B cell (primary cell): ENCODE data around the gene HES2. TPM values are rescaled to one million over a fixed set of nuclear protein-coding genes. Genes with fewer than 3 reads are reported as not detected.

Experiments
- ATAC-seq: fragments of 200-7000 bp; cut with Tn5 transposase; one replicate; pipeline ENCODE4 v1.10.0; 2021; ENCODE audit warnings: low read depth, mild to moderate bottlenecking, moderate number of reproducible peaks, moderate library complexity
- CTCF ChIA-PET: fragments of 350-600 bp; sonication (Branson Sonifier 250); formaldehyde crosslinking; loops from one replicate; lab custom pipeline; 2021; ENCODE audit warnings: antibody characterized with exemption, inconsistent platforms; lab: Charles Lee
- POLR2A ChIA-PET: fragments of 350-600 bp; sonication (Branson Sonifier 250); formaldehyde crosslinking; loops from one replicate; lab custom pipeline; 2021; ENCODE audit warnings: antibody characterized with exemption; lab: Charles Lee
- DNase-seq: peaks from one replicate; pipeline ENCODE4 v3.0.0; 2013
- H2AFZ ChIP-seq: 2 replicates; pipeline ENCODE4 v1.6.1; 2012; ENCODE audit warnings: mild to moderate bottlenecking, low read depth, low read length; ENCODE audit not compliant: insufficient read depth, poor library complexity, severe bottlenecking
- H3K27ac ChIP-seq, 2 donors: 1 replicate in 1 of 2; 2 replicates in 1 of 2; pipeline ENCODE4 v1.5.1; 2012 to 2013; ENCODE audit warnings: low read length in 2 of 2, mild to moderate bottlenecking in 2 of 2, moderate library complexity in 1 of 2
- H3K27me3 ChIP-seq, 4 experiments: fragments of 200-600 bp in 1 of 4; sonication (generic) in 1 of 4; replicated peaks in 1 of 4; 1 replicate in 2 of 4; 2 replicates in 2 of 4; pipeline versions ENCODE4 v1.6.1 to v1.7.0; 2013 to 2016; ENCODE audit warnings: low read length in 3 of 4, mild to moderate bottlenecking in 2 of 4, mixed read lengths in 1 of 4, moderate library complexity in 1 of 4; ENCODE audit not compliant: insufficient read depth in 4 of 4, control insufficient read depth in 3 of 4; ENCODE audit errors: control extremely low read depth in 1 of 4
- H3K36me3 ChIP-seq, 2 experiments: replicated peaks in 1 of 2; 1 replicate in 1 of 2; 2 replicates in 1 of 2; pipeline versions ENCODE4 v1.6.1 to v1.7.1; 2013; ENCODE audit warnings: low read length in 1 of 2; ENCODE audit not compliant: insufficient read depth in 2 of 2, control insufficient read depth in 1 of 2; ENCODE audit errors: control extremely low read depth in 1 of 2, extremely low read depth in 1 of 2
- H3K4me1 ChIP-seq, 2 donors: fragments of 200-600 bp in 1 of 2; sonication (generic) in 1 of 2; 1 replicate in 1 of 2; 2 replicates in 1 of 2; pipeline versions ENCODE4 v1.5.1 to v1.6.1; 2013 to 2017; ENCODE audit warnings: low read length in 2 of 2; ENCODE audit not compliant: control insufficient read depth in 2 of 2, insufficient read depth in 2 of 2
- H3K4me2 ChIP-seq: replicated peaks from 2 replicates; pipeline ENCODE3; 2012; ENCODE audit warnings: mild to moderate bottlenecking, low read depth, low read length; ENCODE audit not compliant: poor library complexity, severe bottlenecking
- H3K4me3 ChIP-seq, 5 experiments: fragments of 200-600 bp in 1 of 5; sonication (generic) in 1 of 5; 1 replicate in 3 of 5; 2 replicates in 2 of 5; pipeline versions ENCODE4 v1.5.1 to v1.7.0; 2011 to 2016; ENCODE audit warnings: low read length in 4 of 5, mild to moderate bottlenecking in 4 of 5, low read depth in 2 of 5, control low read depth in 1 of 5, moderate library complexity in 1 of 5; ENCODE audit not compliant: insufficient read depth in 1 of 5; ENCODE audit errors: control extremely low read depth in 1 of 5, extremely low read depth in 1 of 5
- H3K79me2 ChIP-seq: fragments of 200-600 bp; sonication (generic); one replicate; pipeline ENCODE4 v1.6.0; 2016; ENCODE audit warnings: low read length; ENCODE audit not compliant: control insufficient read depth, insufficient read depth
- H3K9ac ChIP-seq: fragments of 200-600 bp; sonication (generic); 2 replicates; pipeline ENCODE4 v1.6.1; 2017; ENCODE audit warnings: mild to moderate bottlenecking, low read length, moderate library complexity
- H3K9me3 ChIP-seq, 3 donors: one replicate each; pipeline versions ENCODE4 v1.6.1 to v1.7.1; 2013; ENCODE audit warnings: low read length in 2 of 3; ENCODE audit not compliant: control insufficient read depth in 2 of 3, insufficient read depth in 1 of 3; ENCODE audit errors: control extremely low read depth in 1 of 3
- H4K20me1 ChIP-seq: 2 replicates; pipeline ENCODE4 v1.6.0; 2012; ENCODE audit warnings: mild to moderate bottlenecking, low read length; ENCODE audit not compliant: insufficient read depth, control insufficient read depth, poor library complexity, severe bottlenecking
- H3K27ac Mint-ChIP-seq: one replicate; pipeline ENCODE4 v1.8.0; 2021; ENCODE audit warnings: mixed read lengths
- H3K27me3 Mint-ChIP-seq: one replicate; pipeline ENCODE4 v1.8.0; 2021; ENCODE audit warnings: mixed read lengths
- H3K4me1 Mint-ChIP-seq: one replicate; pipeline ENCODE4 v1.8.0; 2021; ENCODE audit warnings: mixed read lengths
- H3K4me3 Mint-ChIP-seq: one replicate; pipeline ENCODE4 v1.8.0; 2021; ENCODE audit warnings: mixed read lengths
- H3K9me3 Mint-ChIP-seq: one replicate; pipeline ENCODE4 v1.8.0; 2022; ENCODE audit warnings: mixed read lengths; ENCODE audit not compliant: insufficient read depth
- CTCF ChIP-seq: fragments of 200-600 bp; IDR thresholded peaks from one replicate; pipeline ENCODE4 v1.8.0; 2022; ENCODE audit warnings: antibody characterized with exemption, mild to moderate bottlenecking
- EZH2 ChIP-seq: IDR thresholded peaks from 2 replicates; pipeline ENCODE4 v1.6.1; 2012; ENCODE audit warnings: borderline replicate concordance, low read depth, mild to moderate bottlenecking, moderate library complexity, low read length; ENCODE audit not compliant: insufficient read depth, poor library complexity, severe bottlenecking
- WGBS: methylation state at CpG from one replicate; pipeline ENCODE4 v1.1.5; 2013; ENCODE audit warnings: missing lambda C conversion rate; ENCODE audit not compliant: insufficient coverage; 5-methylcytosine and 5-hydroxymethylcytosine counted together
- intact Hi-C: fragments of 100-400 bp; cut with micrococcal nuclease; formaldehyde crosslinking; loops from one replicate; pipeline ENCODE4 v1.10.0; 2022
- polyA plus RNA-seq: library from polyadenylated mRNA; depleted of rRNA; stranded (reverse); fragments of >200 nt; gene quantifications from 2 replicates; pipeline ENCODE4 v1.2.3, GENCODE V29; 2012
- total RNA-seq, 2 donors: library from RNA; stranded (reverse); fragments of 120-200 nt in 1 of 2; gene quantifications; 1 replicate in 1 of 2; 2 replicates in 1 of 2; pipeline versions ENCODE4 v1.2.3 to v1.2.4, GENCODE V29; 2013 to 2022

Gene HES2
- total and polyA plus RNA-seq, 2 donors (not counting 1 experiment from before 2014, with no cell fraction given): not detected

- TF ChIP-seq EZH2 (no peak), CTCF (no peak)
- no peaks in the 10 kb centered on the region for H4K20me1 ChIP-seq
- Mint-ChIP-seq H3K27me3 (peaks cover 40% of the 10 kb centered on the region), H3K9me3 (no peaks in the 10 kb centered on the region), H3K4me3 (no peak overlapping the region), H3K27ac (no peak overlapping the region), H3K4me1 (peaks cover 11% of the 10 kb centered on the region)
- no peak overlapping the region for H3K9ac ChIP-seq
- no peak overlapping the region for H3K4me2 ChIP-seq
- peaks cover 19 to 24% of the 10 kb centered on the region in 2 donors for H3K4me1 ChIP-seq
- no peak overlapping the region for H3K27ac ChIP-seq
- ATAC-seq: no peak
- 75% methylated on average over 6 of the region's 10 CpGs for WGBS
- no peaks in the 10 kb centered on the region for H3K79me2 ChIP-seq
- intact Hi-C loops: no loop called here
- no peak overlapping the region for H3K4me3 ChIP-seq
- H3K9me3 ChIP-seq: peaks cover 0 to 12% (median 0%) of the 10 kb centered on the region in 3 donors
- ChIA-PET CTCF (interaction anchor here (1.1 kb wide), 2 partner anchors 10 to 11 kb away, joined by 3 read pairs; no protein-coding TSS in a partner anchor), POLR2A (no interaction called here)
- H3K27me3 ChIP-seq: peaks cover 0 to 50% (median 19%) of the 10 kb centered on the region in 4 experiments
- H3K36me3 ChIP-seq: no peaks in the 10 kb centered on the region
- H2AFZ ChIP-seq: no peak overlapping the region
- DNase-seq: no peak
Observed at GRCh38 chr1:6426972-6427350, 7.2 kb upstream of the HES2 start.

- TF ChIP-seq CTCF (no peak), EZH2 (no peak)
- Histone ChIP-seq H4K20me1 (no peaks in the 10 kb centered on the region), H3K27me3 (peaks cover 0 to 55% (median 21%) of the 10 kb centered on the region in 4 experiments), H3K4me1 (peaks cover 19 to 24% of the 10 kb centered on the region in 2 donors), H3K36me3 (no peaks in the 10 kb centered on the region), H3K4me3 (no peak overlapping the region), H3K27ac (no peak overlapping the region), H3K79me2 (no peaks in the 10 kb centered on the region), H3K4me2 (no peak overlapping the region), H3K9me3 (peaks cover 0 to 12% (median 0%) of the 10 kb centered on the region in 3 donors), H2AFZ (no peak overlapping the region), H3K9ac (no peak overlapping the region)
- H3K4me1 Mint-ChIP-seq: peaks cover 11% of the 10 kb centered on the region
- POLR2A ChIA-PET: no interaction called here
- peaks cover 45% of the 10 kb centered on the region for H3K27me3 Mint-ChIP-seq
- no peaks in the 10 kb centered on the region for H3K9me3 Mint-ChIP-seq
- no peak overlapping the region for H3K27ac Mint-ChIP-seq
- WGBS: 91% methylated on average over 9 of the region's 9 CpGs
- no peak overlapping the region for H3K4me3 Mint-ChIP-seq
- intact Hi-C loops: no loop called here
- ATAC-seq (no peak), DNase-seq (no peak)
- CTCF ChIA-PET: interaction anchor here (1.1 kb wide), 2 partner anchors 11 kb away, joined by 3 read pairs; no protein-coding TSS in a partner anchor
Observed at GRCh38 chr1:6426277-6426971, 6.7 kb upstream of the HES2 start.
